ENCODE measurements around the gene CEBPE.
"Not testable (repeated sequence)": the region's sequence is repeated elsewhere in the genome, so short reads cannot be mapped to it uniquely, and the experiment has no call there.

CEBPE gene

GRCh38 chr14:23120541-23121251, 1.6 kb upstream of the CEBPE start:
- peak; percentile 63 for DNase-seq (ENCODE audit: low read depth)

- no peak for DNase-seq (ENCODE audit: low read depth)
Measured at GRCh38 chr14:23119363-23120327, 590 bp upstream of the CEBPE start.

GRCh38 chr14:23117371-23118020, 1.6 kb downstream of the CEBPE start:
- no peak for DNase-seq (ENCODE audit: low read depth)

GRCh38 chr14:23115918-23116317, 3.1 kb downstream of the CEBPE start:
- DNase-seq (ENCODE audit: low read depth), result no peak

- no peak for DNase-seq (ENCODE audit: low read depth)
Measured at GRCh38 chr14:23115039-23115731, 3.9 kb downstream of the CEBPE start.

DNA sequence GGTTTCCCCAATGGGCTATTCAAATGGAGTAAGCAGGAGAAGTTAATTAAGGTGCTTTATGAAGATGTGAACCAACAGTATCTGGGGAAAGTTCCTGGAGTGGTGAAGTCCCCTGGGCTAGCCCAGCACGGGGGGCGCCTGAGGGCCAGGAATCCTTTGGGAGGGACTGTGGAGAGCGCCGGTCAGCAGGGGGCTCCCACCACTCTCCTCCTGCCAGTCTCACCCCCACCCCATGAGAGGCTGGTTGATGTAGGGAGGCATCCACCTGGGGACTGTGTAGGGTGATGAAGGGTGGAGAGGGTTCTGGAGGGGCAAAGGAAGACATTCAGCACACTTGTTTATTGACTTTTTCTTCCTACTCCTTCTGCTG, 4.4 kb downstream of the CEBPE start:
- DNase-seq (ENCODE audit: low read depth), result no peak

DNA sequence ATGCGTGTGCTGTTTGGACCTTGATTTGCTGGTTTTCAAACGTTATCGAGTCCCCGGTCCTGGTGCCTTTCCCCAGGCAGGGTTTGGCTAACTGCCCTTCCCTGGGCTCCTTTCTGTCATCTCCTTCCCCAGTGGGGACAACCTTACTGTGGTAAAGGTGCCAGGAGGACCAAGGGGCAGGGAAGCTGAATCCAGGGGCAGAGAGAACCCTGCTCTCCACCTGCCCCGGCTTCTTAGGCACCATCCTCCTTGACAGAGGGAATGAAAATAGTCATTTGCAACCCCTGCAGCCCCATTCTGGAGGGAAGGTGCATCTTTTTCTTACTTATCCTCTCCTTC, 5.0 kb downstream of the CEBPE start:
- DNase-seq (ENCODE audit: low read depth), result no peak

DNA sequence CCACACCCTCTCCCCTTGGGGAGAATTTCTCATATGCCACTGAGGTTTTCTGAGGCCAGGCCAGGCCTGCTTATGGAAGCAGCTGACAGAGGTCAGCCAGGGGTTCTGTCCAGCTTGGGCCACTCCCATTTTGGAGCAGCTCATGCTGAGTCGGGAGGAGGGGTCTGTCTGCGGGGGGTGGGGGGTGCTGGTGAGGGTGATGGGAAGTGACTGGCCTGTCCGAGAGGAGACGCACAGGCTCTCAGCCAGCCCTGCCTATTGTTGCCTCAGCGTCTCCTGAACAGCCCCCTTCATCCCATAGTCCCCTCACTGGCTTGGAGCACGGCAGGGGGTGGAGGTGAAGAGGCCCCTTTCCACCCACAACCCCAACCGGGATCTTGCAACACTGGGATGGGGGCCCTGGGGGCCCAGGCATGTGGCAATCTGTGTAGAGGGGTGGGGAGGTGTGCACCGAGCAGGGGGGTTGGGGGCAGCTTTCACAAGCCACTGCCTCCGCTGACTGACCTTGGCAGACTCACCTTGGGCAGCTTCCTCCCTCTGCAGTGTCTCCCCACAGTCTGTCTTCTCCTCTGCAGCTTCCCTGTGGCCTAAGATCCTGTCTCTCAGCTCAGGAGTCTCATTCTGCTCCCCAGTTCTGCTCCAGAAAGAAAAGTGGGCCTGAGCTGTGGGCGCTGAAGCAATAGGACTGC, 5.5 kb downstream of the CEBPE start:
- no peak for DNase-seq (ENCODE audit: low read depth)

DNA sequence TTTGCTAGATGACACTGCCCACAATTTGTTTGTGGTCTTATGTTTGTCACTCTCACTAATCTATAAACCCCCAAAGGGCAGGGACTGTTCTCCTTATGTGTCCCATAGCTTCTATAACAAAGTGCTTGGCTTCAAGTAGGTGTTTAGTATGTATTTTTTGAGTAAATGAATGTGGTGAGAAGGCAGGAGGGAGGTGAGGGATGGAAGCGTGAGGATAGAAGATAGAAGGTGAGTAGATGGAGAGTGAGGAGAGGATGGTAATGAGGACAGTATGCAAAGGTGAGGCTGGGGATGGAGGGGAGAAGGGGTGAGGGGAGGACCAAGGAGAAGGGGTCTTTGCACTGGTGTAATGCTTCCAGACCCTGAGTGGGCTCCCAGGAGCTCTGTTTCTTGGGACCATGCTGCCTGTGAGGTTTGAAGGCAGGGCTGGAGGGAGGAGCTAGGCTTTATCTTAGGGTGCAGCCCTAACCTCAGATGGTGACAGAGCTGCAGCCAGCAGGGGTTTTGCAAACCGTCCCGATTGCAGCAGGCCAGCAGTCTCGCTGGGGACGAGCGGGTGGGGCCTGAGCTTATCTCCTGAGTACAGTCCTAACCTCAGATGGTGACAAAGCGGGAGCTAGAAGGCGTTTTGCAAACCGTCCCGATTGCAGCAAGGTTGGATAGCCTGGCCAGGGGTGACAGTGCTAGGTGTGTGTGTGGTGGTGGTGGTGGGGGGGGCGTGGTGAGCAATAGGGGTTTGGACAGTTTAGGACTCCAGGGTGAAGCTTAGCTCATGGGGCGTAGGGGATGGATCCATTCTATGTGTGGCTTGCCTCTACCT, 6.5 kb downstream of the CEBPE start:
- no peak for DNase-seq (ENCODE audit: low read depth)

GRCh38 chr14:23110579-23111365, 8.3 kb downstream of the CEBPE start:
- DNase-seq (ENCODE audit: low read depth), result no peak

DNA sequence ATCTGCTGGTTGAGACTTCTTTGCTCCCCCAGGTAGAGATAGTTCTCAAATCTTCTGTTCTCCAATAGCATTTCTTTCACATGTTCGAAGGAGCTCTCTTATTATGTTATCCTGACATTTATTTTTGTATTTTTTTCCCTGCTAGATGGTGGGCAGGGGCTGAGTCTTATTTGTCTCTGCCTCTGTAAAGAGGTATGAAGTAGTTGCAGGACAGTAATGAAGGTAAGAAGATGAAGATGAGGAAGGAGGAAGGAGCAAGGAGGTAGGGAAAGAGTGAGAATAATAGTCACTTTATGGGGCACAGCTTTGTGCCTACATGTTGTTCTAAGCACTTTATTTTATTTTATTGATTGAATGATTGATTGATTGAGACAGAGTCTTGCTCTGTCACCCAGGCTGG, 9.3 kb downstream of the CEBPE start:
- no peak for DNase-seq (ENCODE audit: low read depth)

- not testable (repeated sequence) for DNase-seq (ENCODE audit: low read depth)
Measured at GRCh38 chr14:23108169-23108568, 10.9 kb downstream of the CEBPE start.

- not testable (repeated sequence) for DNase-seq (ENCODE audit: low read depth)
Measured at GRCh38 chr14:23107620-23108019, 11.4 kb downstream of the CEBPE start.

GRCh38 chr14:23106747-23107045, 12.4 kb downstream of the CEBPE start:
- DNase-seq (ENCODE audit: low read depth), result no peak

- no peak for DNase-seq (ENCODE audit: low read depth)
Measured at GRCh38 chr14:23105348-23105824, 13.7 kb downstream of the CEBPE start.

DNA sequence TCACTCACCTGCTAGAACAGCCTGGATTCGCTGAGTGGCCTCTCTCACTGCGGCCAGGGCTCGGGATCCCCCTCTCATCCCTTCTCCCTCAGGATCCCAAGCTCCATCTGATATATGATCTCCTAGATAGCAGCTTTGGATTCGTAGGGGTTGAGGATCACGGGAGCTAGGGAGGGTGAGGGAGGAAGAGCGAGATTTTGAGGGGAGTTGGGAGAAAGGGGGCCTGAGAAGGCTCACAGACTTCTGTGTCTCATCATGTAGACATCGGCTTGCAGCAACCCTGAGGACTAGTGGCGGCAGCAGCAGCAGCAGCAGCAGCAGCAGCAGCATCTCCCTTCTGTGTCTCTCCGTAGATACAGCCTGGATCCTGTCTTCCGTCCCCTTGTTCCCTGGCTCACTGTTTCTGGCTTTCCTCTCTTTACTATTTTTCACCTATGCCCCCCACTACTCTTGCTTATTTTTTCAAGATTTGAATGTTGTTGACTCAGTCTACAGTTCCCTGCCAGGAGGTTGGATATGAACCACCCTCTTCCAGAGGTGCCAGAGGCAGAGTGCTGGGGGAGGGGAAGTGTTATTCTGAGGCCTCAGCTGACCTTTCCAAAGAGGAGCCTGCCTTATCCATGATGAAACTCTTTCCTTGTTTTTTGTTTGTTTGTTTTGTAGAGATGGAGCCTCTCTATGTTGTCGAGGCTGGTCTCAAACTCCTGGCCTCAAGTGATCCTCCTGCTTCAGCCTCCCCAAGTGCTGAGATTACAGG, 14.3 kb downstream of the CEBPE start, which contains the start of gene CIROP:
Gene CIROP (minus strand): TSS at position 399 of the 757 bp plus-strand sequence. CDS start 69 bp downstream, at position 330.
- no peak for DNase-seq (ENCODE audit: low read depth)

GRCh38 chr14:23104070-23104590, 14.9 kb downstream of the CEBPE start:
- no peak for DNase-seq (ENCODE audit: low read depth)

- DNase-seq (ENCODE audit: low read depth), result no peak
Measured at GRCh38 chr14:23103581-23103980, 15.5 kb downstream of the CEBPE start.

- no peak for DNase-seq (ENCODE audit: low read depth)
Measured at GRCh38 chr14:23102801-23103200, 16.3 kb downstream of the CEBPE start.

Measured in activated T-helper 9 cell treated with anti-CD3 and anti-CD28 coated beads, Interleukin-2, amount 50 U/mL, for 16 hours (primary cell).